GM21526 (cell line): Measurements from ENCODE around the gene NMB.

Experiments used
- ATAC-seq: cut with Tn5 transposase; IDR thresholded peaks from one replicate; pipeline ENCODE4 v1.9.1; 2021; ENCODE audit warnings: moderate library complexity; ENCODE audit not compliant: unreplicated experiment, low FRiP score

Gene NMB

GRCh38 chr15:84621358-84621979 is 36.5 kb downstream of the NMB start:
- no peak for ATAC-seq

GRCh38 chr15:84620626-84621025 is 37.4 kb downstream of the NMB start:
- no peak for ATAC-seq

GRCh38 chr15:84616235-84616634 is 41.8 kb downstream of the NMB start:
- no peak for ATAC-seq

GRCh38 chr15:84611631-84612030 is 46.4 kb downstream of the NMB start:
- no peak for ATAC-seq

- ATAC-seq, result no peak
These were observed 48.0 kb downstream of the NMB start for GRCh38 chr15:84609818-84610525.

- ATAC-seq, result no peak
These were observed 49.2 kb downstream of the NMB start for GRCh38 chr15:84608707-84609284.

GRCh38 chr15:84606653-84607120 is 51.3 kb downstream of the NMB start:
- no peak for ATAC-seq

GRCh38 chr15:84605554-84605882 is 52.5 kb downstream of the NMB start:
- ATAC-seq, result no peak
